Measurements from ENCODE around the gene CARNS1. TPM values are rescaled to one million over a fixed set of nuclear protein-coding genes. Genes with fewer than 3 reads are reported as not detected.

CARNS1 gene
- polyA plus RNA-seq, 1 experiment: 0.12 TPM

GRCh38 chr11:67381244-67381972 is 34.1 kb upstream of the CARNS1 start:
- no peak for TF ChIP-seq CTCF (IDR thresholded peaks at IDR 0.05; ENCODE audit: insufficient read depth, low read depth, low read length)
- DNase-seq (ENCODE audit: low read depth): no peak
- CTCF ChIA-PET: interaction anchor here (0.6 to 24.6 kb wide), 20 partner anchors 10 to 389 kb away, joined by 3 to 892 read pairs (median 10); partner anchors contain the start of genes CLCF1, GRK2, POLD4 and PPP1CA
- no peaks in the 10 kb centered on the region for H3K27me3 ChIP-seq (ENCODE audit: control insufficient read depth, insufficient read depth, low read length)
- no peaks in the 10 kb centered on the region for H3K36me3 ChIP-seq (ENCODE audit: control insufficient read depth, insufficient read depth, low read length)
- POLR2A ChIA-PET: no interaction called here
- no peak overlapping the region for H3K4me3 ChIP-seq (ENCODE audit: low read depth, low read length)

GRCh38 chr11:67382276-67383136 is 33.0 kb upstream of the CARNS1 start:
- TF ChIP-seq CTCF (IDR thresholded peaks at IDR 0.05; ENCODE audit: insufficient read depth, low read depth, low read length): peak; percentile 99
- Histone ChIP-seq H3K4me3 (ENCODE audit: low read depth, low read length) (no peak overlapping the region), H3K36me3 (ENCODE audit: control insufficient read depth, insufficient read depth, low read length) (no peaks in the 10 kb centered on the region), H3K27me3 (ENCODE audit: control insufficient read depth, insufficient read depth, low read length) (no peaks in the 10 kb centered on the region; the same call in 1 of the 2 replicates)
- ChIA-PET POLR2A (interaction anchor here (0.6 kb wide), 1 partner anchor 28 kb away, joined by 3 read pairs; no protein-coding TSS in a partner anchor), CTCF (interaction anchor here (0.6 to 24.6 kb wide), 29 partner anchors 9 to 301 kb away, joined by 3 to 892 read pairs (median 6); partner anchors contain the start of genes CLCF1, GRK2, POLD4 and PPP1CA)
- DNase-seq (ENCODE audit: low read depth): no peak

- H3K4me3 ChIP-seq (ENCODE audit: low read depth, low read length): no peak overlapping the region
- no peaks in the 10 kb centered on the region; the same call in 1 of the 2 replicates for H3K27me3 ChIP-seq (ENCODE audit: control insufficient read depth, insufficient read depth, low read length)
- ChIA-PET POLR2A (interaction anchor here (1.8 kb wide), 1 partner anchor 32 kb away, joined by 5 read pairs; the partner anchor contains the start of gene POLD4), CTCF (interaction anchor here (1.0 to 24.6 kb wide), 5 partner anchors 17 to 344 kb away, joined by 3 to 892 read pairs (median 4); partner anchors contain the start of genes POLD4 and PPP1CA)
- H3K36me3 ChIP-seq (ENCODE audit: control insufficient read depth, insufficient read depth, low read length): no peaks in the 10 kb centered on the region
- no peak for DNase-seq (ENCODE audit: low read depth)
- TF ChIP-seq CTCF (IDR thresholded peaks at IDR 0.05; ENCODE audit: insufficient read depth, low read depth, low read length): no peak
These were observed 30.6 kb upstream of the CARNS1 start for GRCh38 chr11:67384851-67385366.

GRCh38 chr11:67387069-67387468 is 28.4 kb upstream of the CARNS1 start:
- CTCF ChIA-PET: interaction anchor here (1.0 to 24.6 kb wide), 6 partner anchors 14 to 305 kb away, joined by 3 to 892 read pairs (median 8); partner anchors contain the start of genes POLD4 and PPP1CA
- Histone ChIP-seq H3K27me3 (ENCODE audit: control insufficient read depth, insufficient read depth, low read length) (no peaks in the 10 kb centered on the region; the same call in 1 of the 2 replicates), H3K4me3 (ENCODE audit: low read depth, low read length) (no peak overlapping the region), H3K36me3 (ENCODE audit: control insufficient read depth, insufficient read depth, low read length) (no peaks in the 10 kb centered on the region)
- no peak for DNase-seq (ENCODE audit: low read depth)
- POLR2A ChIA-PET: no interaction called here
- TF ChIP-seq CTCF (IDR thresholded peaks at IDR 0.05; ENCODE audit: insufficient read depth, low read depth, low read length): no peak
